BJ (cell line): ENCODE results near the gene PADI2. TPM values are rescaled to one million over a fixed set of nuclear protein-coding genes. Genes with fewer than 3 reads are reported as not detected.

Experiments
- CTCF ChIA-PET: fragments of 350-600 bp; formaldehyde crosslinking; extraction: SDS; loops from one replicate; lab custom pipeline; 2021; ENCODE audit warnings: antibody characterized with exemption, inconsistent platforms; lab: Yijun Ruan, JAX
- POLR2A ChIA-PET: fragments of 300-600 bp; sonication (Branson Sonifier 250); formaldehyde crosslinking; extraction: SDS; loops from one replicate; lab custom pipeline; 2021; ENCODE audit warnings: antibody characterized with exemption; lab: Charles Lee
- DNase-seq: peaks from one replicate; pipeline ENCODE4 v3.0.0-alpha.2; 2011; ENCODE audit warnings: low read depth
- H3K27me3 ChIP-seq: 2 replicates; pipeline ENCODE4 v1.6.0; 2011; ENCODE audit warnings: low read length; ENCODE audit not compliant: control insufficient read depth, insufficient read depth
- H3K36me3 ChIP-seq: 2 replicates; pipeline ENCODE4 v1.5.1; 2011; ENCODE audit warnings: low read length; ENCODE audit not compliant: control insufficient read depth, insufficient read depth
- H3K4me3 ChIP-seq: 2 replicates; pipeline ENCODE4 v1.5.1; 2011; ENCODE audit warnings: low read depth, mild to moderate bottlenecking, control low read depth, low read length
- CTCF ChIP-seq: IDR thresholded peaks from 2 replicates; pipeline ENCODE4 v1.5.1; 2011; ENCODE audit warnings: low read depth, mild to moderate bottlenecking, control low read depth, inconsistent platforms, low read length, moderate library complexity; ENCODE audit not compliant: insufficient read depth
- polyA plus RNA-seq: library from polyadenylated mRNA; depleted of rRNA; stranded (reverse); fragments of >200 nt; gene quantifications from 2 replicates; pipeline ENCODE4 v1.2.3, GENCODE V29; 2011

The PADI2 gene
- polyA plus RNA-seq, 1 experiment = 0.15 TPM

- POLR2A ChIA-PET = no interaction called here
- H3K4me3 ChIP-seq = no peak overlapping the region
- H3K36me3 ChIP-seq = no peaks in the 10 kb centered on the region
- CTCF ChIA-PET = interaction anchor here (1.5 kb wide), 1 partner anchor 69 kb away, joined by 7 read pairs; no protein-coding TSS in a partner anchor
- TF ChIP-seq CTCF = no peak
- no peaks in the 10 kb centered on the region for H3K27me3 ChIP-seq
- no peak for DNase-seq
Observed at GRCh38 chr1:17165823-17166222, 46.6 kb upstream of the PADI2 start.

DNA sequence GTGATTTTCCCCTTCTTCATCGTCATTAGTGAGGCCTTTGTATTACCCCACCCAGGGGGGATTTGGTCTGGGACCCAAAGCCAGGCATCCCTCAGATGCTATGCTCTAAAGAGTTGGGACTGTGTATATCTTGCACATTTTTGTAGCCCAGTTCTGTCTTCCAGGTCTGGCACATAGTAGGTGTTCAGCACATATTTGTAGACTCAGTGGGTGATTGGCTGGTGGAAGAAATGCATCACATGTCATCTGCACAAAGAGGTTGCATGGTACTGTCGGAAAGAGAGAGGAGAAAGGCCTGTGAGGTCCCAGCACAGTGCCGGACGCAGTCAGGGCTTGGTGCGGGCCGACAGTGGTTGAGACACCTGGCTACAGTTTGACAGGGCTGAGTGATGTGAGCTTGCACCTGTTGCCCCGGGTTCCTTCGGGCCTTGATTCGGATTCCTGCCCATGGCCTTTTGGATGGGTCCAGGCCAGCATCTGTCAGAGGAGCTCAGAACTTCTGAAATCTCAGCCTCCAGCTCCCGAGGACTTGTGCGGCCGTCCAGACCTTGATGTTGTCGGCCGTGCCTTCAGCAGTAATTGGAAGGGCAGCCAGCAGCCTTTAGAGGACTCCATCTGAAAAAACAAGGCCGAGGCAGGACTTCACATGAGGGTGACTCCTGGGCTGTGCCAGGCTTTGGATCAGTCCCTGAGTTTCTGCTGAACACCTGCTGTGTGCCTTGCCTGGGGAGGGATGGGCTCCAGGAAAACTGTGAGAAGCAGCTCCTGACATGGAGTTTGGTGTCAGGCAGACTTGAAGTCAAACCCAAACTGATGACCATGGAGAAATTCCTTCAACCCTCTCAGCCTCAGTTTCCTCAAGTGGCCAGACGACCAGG lies 44.8 kb upstream of the PADI2 start:
- no peaks in the 10 kb centered on the region for H3K36me3 ChIP-seq
- H3K27me3 ChIP-seq = no peaks in the 10 kb centered on the region
- ChIA-PET CTCF (no interaction called here), POLR2A (no interaction called here)
- H3K4me3 ChIP-seq = no peak overlapping the region
- no peak for TF ChIP-seq CTCF
- DNase-seq = no peak

GRCh38 chr1:17163371-17163770 lies 44.1 kb upstream of the PADI2 start:
- ChIA-PET POLR2A (no interaction called here), CTCF (interaction anchor here (0.7 to 1.3 kb wide), 2 partner anchors 9 to 73 kb away, joined by 3 read pairs; no protein-coding TSS in a partner anchor)
- TF ChIP-seq CTCF = no peak
- no peaks in the 10 kb centered on the region for H3K36me3 ChIP-seq
- no peaks in the 10 kb centered on the region for H3K27me3 ChIP-seq
- no peak for DNase-seq
- H3K4me3 ChIP-seq = no peak overlapping the region

DNA sequence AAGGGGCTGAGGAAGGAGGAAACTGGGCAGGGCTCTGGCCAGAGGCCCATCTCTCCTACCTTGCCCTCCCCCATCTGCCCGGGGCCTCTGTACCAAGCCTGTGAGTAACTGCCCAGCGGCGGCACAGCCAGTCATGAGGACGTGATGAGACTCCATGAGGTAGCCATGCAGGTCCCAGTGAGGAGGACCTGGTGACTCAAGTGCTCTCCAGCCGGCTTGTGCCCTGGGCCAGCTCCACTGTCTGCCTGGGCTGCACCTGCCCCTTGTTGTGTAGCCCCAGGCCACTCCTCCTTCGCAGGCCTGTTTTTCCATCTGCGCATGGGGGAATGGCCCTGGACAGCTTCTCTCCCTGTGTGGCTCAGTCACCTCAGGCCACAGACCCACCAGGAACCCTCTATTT lies 43.7 kb upstream of the PADI2 start:
- no peak for TF ChIP-seq CTCF
- ChIA-PET CTCF (interaction anchor here (0.7 to 1.3 kb wide), 2 partner anchors 9 to 74 kb away, joined by 3 read pairs; no protein-coding TSS in a partner anchor), POLR2A (no interaction called here)
- H3K36me3 ChIP-seq = no peaks in the 10 kb centered on the region
- H3K27me3 ChIP-seq = no peaks in the 10 kb centered on the region
- no peak for DNase-seq
- H3K4me3 ChIP-seq = no peak overlapping the region

- POLR2A ChIA-PET = no interaction called here
- Histone ChIP-seq H3K27me3 (no peaks in the 10 kb centered on the region), H3K4me3 (no peak overlapping the region), H3K36me3 (no peaks in the 10 kb centered on the region)
- CTCF ChIA-PET = interaction anchor here (0.7 to 1.3 kb wide), 2 partner anchors 8 to 74 kb away, joined by 3 read pairs; no protein-coding TSS in a partner anchor
- no peak for TF ChIP-seq CTCF
- DNase-seq = no peak
Observed at GRCh38 chr1:17161926-17162800, 42.9 kb upstream of the PADI2 start.
